OCI-LY7 (cell line): ENCODE results near the gene ECI1. TPM values are rescaled to one million over a fixed set of nuclear protein-coding genes. Genes with fewer than 3 reads are reported as not detected.

Source experiments
- BruUV-seq: library from RNA; stranded (reverse); fragments of 400-500 nt; replicated peaks from 2 replicates; lab custom pipeline; 2021; lab: Mats Ljungman, UMichigan
- CTCF ChIA-PET: fragments of 300-600 bp; sonication (Branson Sonifier 250); formaldehyde crosslinking; loops from one replicate; lab custom pipeline; 2022; ENCODE audit warnings: antibody characterized with exemption; ENCODE audit not compliant: unreplicated experiment; lab: Charles Lee
- POLR2A ChIA-PET: fragments of 300-600 bp; sonication (Branson Sonifier 250); formaldehyde crosslinking; loops from one replicate; lab custom pipeline; 2022; ENCODE audit warnings: antibody characterized with exemption; lab: Charles Lee
- DNase-seq: peaks from one replicate; pipeline ENCODE4 v3.0.0-alpha.2; 2015; ENCODE audit warnings: low spot score
- H2AFZ ChIP-seq: fragments of 200-600 bp; sonication (generic), shearing (Covaris generic); 2 replicates; pipeline ENCODE4 v1.6.1; 2014; ENCODE audit warnings: mild to moderate bottlenecking, antibody characterized with exemption, low read length, moderate library complexity
- H3K27ac ChIP-seq: fragments of 200-600 bp; sonication (generic); 2 replicates; pipeline ENCODE4 v1.5.1; 2014; ENCODE audit warnings: mixed run types, low read depth, mild to moderate bottlenecking, moderate library complexity, low read length, inconsistent platforms; ENCODE audit not compliant: poor library complexity, severe bottlenecking
- H3K36me3 ChIP-seq: fragments of 200-600 bp; sonication (generic); 2 replicates; pipeline ENCODE4 v1.6.1; 2014; ENCODE audit warnings: mild to moderate bottlenecking, antibody characterized with exemption, low read length, moderate library complexity, mixed read lengths; ENCODE audit not compliant: insufficient read depth
- H3K4me1 ChIP-seq: fragments of 200-600 bp; sonication (generic); 2 replicates; pipeline ENCODE4 v1.5.1; 2014; ENCODE audit warnings: mild to moderate bottlenecking, low read length; ENCODE audit not compliant: insufficient read depth, poor library complexity, severe bottlenecking
- H3K4me2 ChIP-seq: fragments of 200-600 bp; sonication (generic); 2 replicates; pipeline ENCODE4 v1.6.1; 2014; ENCODE audit warnings: mild to moderate bottlenecking, low read length
- H3K4me3 ChIP-seq: fragments of 200-600 bp; sonication (generic); 2 replicates; pipeline ENCODE4 v1.5.1; 2014; ENCODE audit warnings: mild to moderate bottlenecking, low read depth, low read length; ENCODE audit not compliant: poor library complexity, severe bottlenecking
- H3K79me2 ChIP-seq: fragments of 200-600 bp; sonication (generic); 2 replicates; pipeline ENCODE4 v1.6.1; 2016; ENCODE audit warnings: low read depth, mild to moderate bottlenecking, low read length, moderate library complexity, mixed read lengths; ENCODE audit not compliant: insufficient read depth
- H3K9me2 ChIP-seq: fragments of 200-600 bp; sonication (generic); 2 replicates; pipeline ENCODE4 v1.6.1; 2016; ENCODE audit warnings: mild to moderate bottlenecking, low read length, mixed read lengths; ENCODE audit not compliant: insufficient read depth
- H3K9me3 ChIP-seq: fragments of 200-600 bp; sonication (generic); 2 replicates; pipeline ENCODE4 v1.6.1; 2014; ENCODE audit warnings: mild to moderate bottlenecking, mixed run types, low read length, mixed read lengths
- H4K20me1 ChIP-seq: fragments of 200-600 bp; sonication (generic); 2 replicates; pipeline ENCODE4 v1.6.1; 2014; ENCODE audit warnings: mild to moderate bottlenecking, antibody characterized with exemption, low read length, moderate library complexity, mixed read lengths; ENCODE audit not compliant: insufficient read depth
- CTCF ChIP-seq: fragments of 200-600 bp; sonication (generic); conservative IDR thresholded peaks from 2 replicates; pipeline ENCODE4 v1.5.1; 2014; ENCODE audit warnings: mild to moderate bottlenecking, antibody characterized with exemption, low read length, moderate library complexity, mixed read lengths
- EZH2phosphoT487 ChIP-seq: fragments of 200-600 bp; sonication (generic); IDR thresholded peaks from 2 replicates; pipeline ENCODE4 v1.6.1; 2018; ENCODE audit warnings: low read depth, borderline replicate concordance, mild to moderate bottlenecking, mixed run types, antibody characterized with exemption, low read length, moderate library complexity, mixed read lengths
- intact Hi-C: fragments of 100-400 bp; cut with micrococcal nuclease; formaldehyde crosslinking; loops from one replicate; pipeline ENCODE4 v1.10.0; 2022; ENCODE audit not compliant: unreplicated experiment
- total RNA-seq, 2 experiments: library from RNA; depleted of rRNA in 1 of 2; stranded (reverse); fragments of >200 nt in 1 of 2; shearing (Covaris generic) in 1 of 2; gene quantifications; 2 replicates each; pipeline ENCODE4 v1.2.3, GENCODE V29; 2014 to 2022

Gene ECI1
- total RNA-seq, 2 experiments from 2014 or later: 74.5 to 80.0 TPM

DNA sequence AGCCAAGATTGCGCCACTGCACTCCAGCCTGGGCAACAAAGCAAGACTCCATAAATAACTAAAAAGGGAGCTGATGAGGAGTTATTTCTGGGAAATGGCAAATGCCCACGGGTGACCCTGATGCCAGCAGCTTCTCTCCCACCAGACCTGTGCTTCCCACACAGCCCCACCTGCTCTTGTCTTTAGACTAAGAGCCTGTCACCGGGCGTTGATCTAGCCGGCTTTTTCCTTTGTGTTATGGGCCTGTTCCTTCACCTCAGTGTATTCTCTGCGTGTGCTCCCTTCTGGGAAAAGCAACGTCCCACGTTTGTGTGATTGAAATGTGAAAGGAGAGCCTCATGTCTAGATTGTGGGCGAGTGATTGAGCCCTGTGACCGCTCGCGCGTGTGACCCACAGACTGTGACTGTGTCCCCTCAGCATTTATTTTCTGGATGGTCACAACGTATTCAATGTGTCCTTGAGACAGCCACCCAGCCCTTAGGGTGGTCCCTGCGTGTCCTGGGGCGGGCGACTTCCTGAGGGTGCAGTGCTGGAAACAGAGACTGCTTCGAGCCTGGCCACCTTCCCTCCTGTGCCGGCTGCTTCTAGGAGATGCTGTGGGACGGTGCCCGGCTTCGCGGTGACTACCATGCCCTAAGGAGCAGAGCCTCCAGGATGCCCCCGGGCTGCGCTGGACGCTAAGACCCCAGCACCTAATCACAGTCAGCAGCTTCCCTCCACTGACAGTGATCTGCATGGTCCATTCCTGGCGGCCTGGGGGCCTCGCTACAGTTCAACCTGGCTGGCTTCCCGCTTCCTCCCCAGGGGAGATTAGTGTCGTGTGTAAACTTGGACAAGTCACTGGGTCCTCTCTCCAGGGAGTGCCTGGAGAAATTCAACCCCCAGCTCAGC lies 24.3 kb upstream of the ECI1 start:
- Histone ChIP-seq H3K9me2 (no peaks in the 10 kb centered on the region), H3K36me3 (no peaks in the 10 kb centered on the region), H3K4me3 (no peak overlapping the region), H3K79me2 (no peaks in the 10 kb centered on the region), H2AFZ (no peak overlapping the region), H3K27ac (no peak overlapping the region), H4K20me1 (no peaks in the 10 kb centered on the region; the same call in 1 of the 2 replicates), H3K4me1 (no peaks in the 10 kb centered on the region), H3K4me2 (no peak overlapping the region), H3K9me3 (no peaks in the 10 kb centered on the region)
- BruUV-seq: no TSS peak
- DNase-seq: no peak
- ChIA-PET POLR2A (no interaction called here), CTCF (no interaction called here)
- intact Hi-C loops: no loop called here
- TF ChIP-seq CTCF: no peak
- TF ChIP-seq EZH2phosphoT487: no peak

GRCh38 chr16:2273931-2274330 lies 22.5 kb upstream of the ECI1 start:
- no peak for TF ChIP-seq EZH2phosphoT487
- no peak for TF ChIP-seq CTCF
- ChIA-PET CTCF (no interaction called here), POLR2A (no interaction called here)
- no peak overlapping the region for H3K4me2 ChIP-seq
- no peak overlapping the region for H2AFZ ChIP-seq
- DNase-seq: no peak
- peaks cover 5% of the 10 kb centered on the region; the same call in 1 of the 2 replicates for H3K79me2 ChIP-seq
- peaks cover 12% of the 10 kb centered on the region for H3K4me1 ChIP-seq
- H3K36me3 ChIP-seq: no peaks in the 10 kb centered on the region
- no peaks in the 10 kb centered on the region for H3K9me3 ChIP-seq
- no peak overlapping the region for H3K4me3 ChIP-seq
- H3K27ac ChIP-seq: no peak overlapping the region
- intact Hi-C loops: no loop called here
- no peaks in the 10 kb centered on the region for H3K9me2 ChIP-seq
- no TSS peak for BruUV-seq
- H4K20me1 ChIP-seq: no peaks in the 10 kb centered on the region

DNA sequence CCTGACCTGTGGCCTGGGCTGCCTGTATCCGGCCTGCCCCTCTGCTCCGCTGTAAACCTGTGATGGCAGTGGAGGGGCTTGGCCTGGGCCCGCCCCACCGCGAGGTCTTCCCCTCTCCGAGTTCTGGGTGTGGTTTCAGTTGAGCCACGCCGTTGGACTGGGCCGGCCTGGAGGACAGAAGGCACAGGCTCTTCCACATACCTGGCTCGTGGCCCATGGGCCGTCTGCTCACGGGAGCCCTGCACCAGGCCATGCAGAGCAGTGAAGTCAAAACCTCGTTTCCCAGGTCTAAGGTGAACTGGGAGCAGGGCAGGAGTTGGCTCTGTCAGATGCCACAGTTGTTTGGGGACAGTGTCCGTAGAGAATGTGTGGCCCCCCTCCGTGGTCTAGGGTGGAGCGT lies 22.1 kb upstream of the ECI1 start:
- Histone ChIP-seq H4K20me1 (no peaks in the 10 kb centered on the region), H3K9me2 (no peaks in the 10 kb centered on the region), H3K36me3 (no peaks in the 10 kb centered on the region), H3K79me2 (peaks cover 6% of the 10 kb centered on the region; the same call in 1 of the 2 replicates), H3K9me3 (no peaks in the 10 kb centered on the region), H3K4me2 (no peak overlapping the region), H2AFZ (no peak overlapping the region), H3K4me3 (no peak overlapping the region), H3K27ac (no peak overlapping the region), H3K4me1 (peaks cover 12% of the 10 kb centered on the region)
- DNase-seq: no peak
- no TSS peak for BruUV-seq
- TF ChIP-seq CTCF (no peak), EZH2phosphoT487 (no peak)
- POLR2A ChIA-PET: no interaction called here
- CTCF ChIA-PET: no interaction called here
- intact Hi-C loops: no loop called here
